Activated gamma-delta T cell treated with Interleukin-2 at 50 U/mL for 16 hours (primary cell): ENCODE results near the gene CCNL2.
"Not testable (repeated sequence)": the region's sequence is repeated elsewhere in the genome, so short reads cannot be mapped to it uniquely, and the experiment has no call there.

Experiments used
- DNase-seq: peaks from one replicate; pipeline ENCODE4 v3.0.0-alpha.2; 2020

CCNL2 gene

GRCh38 chr1:1397839-1398523 lies 1.2 kb downstream of the CCNL2 start:
- no peak for DNase-seq

- no peak for DNase-seq
Observed at GRCh38 chr1:1395166-1395565, 4.0 kb downstream of the CCNL2 start.

GRCh38 chr1:1394116-1394515 lies 5.0 kb downstream of the CCNL2 start:
- DNase-seq, result no peak

GRCh38 chr1:1393428-1393827 lies 5.7 kb downstream of the CCNL2 start:
- DNase-seq, result no peak

GRCh38 chr1:1393014-1393413 lies 6.1 kb downstream of the CCNL2 start:
- DNase-seq, result no peak

- no peak for DNase-seq
Observed at GRCh38 chr1:1391225-1391624, 7.9 kb downstream of the CCNL2 start.

GRCh38 chr1:1390675-1391074 lies 8.5 kb downstream of the CCNL2 start:
- DNase-seq, result no peak

GRCh38 chr1:1388078-1388472 lies 11.1 kb downstream of the CCNL2 start:
- no peak for DNase-seq

GRCh38 chr1:1387098-1388077 lies 11.7 kb downstream of the CCNL2 start:
- DNase-seq, result no peak

GRCh38 chr1:1385931-1386330 lies 13.2 kb downstream of the CCNL2 start:
- no peak for DNase-seq

GRCh38 chr1:1385339-1385738 lies 13.8 kb downstream of the CCNL2 start:
- not testable (repeated sequence) for DNase-seq

GRCh38 chr1:1381294-1381693 lies 17.8 kb downstream of the CCNL2 start:
- no peak for DNase-seq

- DNase-seq, result no peak
Observed at GRCh38 chr1:1380860-1381259, 18.3 kb downstream of the CCNL2 start.

- DNase-seq, result no peak
Observed at GRCh38 chr1:1377540-1378205, 21.5 kb downstream of the CCNL2 start.

GRCh38 chr1:1376551-1377226 lies 22.4 kb downstream of the CCNL2 start:
- DNase-seq, result no peak

GRCh38 chr1:1374929-1375662 lies 24.0 kb downstream of the CCNL2 start, which contains the start of gene AURKAIP1:
Gene AURKAIP1 (minus strand): TSS chr1:1375207. CDS start chr1:1374756, 451 bp downstream.
- peak; percentile 95 for DNase-seq

GRCh38 chr1:1374589-1374928 lies 24.6 kb downstream of the CCNL2 start:
- DNase-seq, result peak; percentile 6

GRCh38 chr1:1373815-1374588 lies 25.1 kb downstream of the CCNL2 start:
- no peak for DNase-seq

GRCh38 chr1:1373051-1373814 lies 25.9 kb downstream of the CCNL2 start:
- DNase-seq, result no peak
